ENCODE measurements around the gene LSM4. TPM values are rescaled to one million over a fixed set of nuclear protein-coding genes. Genes with fewer than 3 reads are reported as not detected.
"Not testable (repeated sequence)": the region's sequence is repeated elsewhere in the genome, so short reads cannot be mapped to it uniquely, and the experiment has no call there.

Gene LSM4
- total RNA-seq: 106 TPM
- long read RNA-seq, transcript LSM4-203 (5 exons, 1,908 nt): major isoform, 54 of 58 reads
- long read RNA-seq, partial matches to known transcripts: 2 of 58 reads
- long read RNA-seq, other reads (novel, unspliced or antisense): 2 of 58 reads

DNA sequence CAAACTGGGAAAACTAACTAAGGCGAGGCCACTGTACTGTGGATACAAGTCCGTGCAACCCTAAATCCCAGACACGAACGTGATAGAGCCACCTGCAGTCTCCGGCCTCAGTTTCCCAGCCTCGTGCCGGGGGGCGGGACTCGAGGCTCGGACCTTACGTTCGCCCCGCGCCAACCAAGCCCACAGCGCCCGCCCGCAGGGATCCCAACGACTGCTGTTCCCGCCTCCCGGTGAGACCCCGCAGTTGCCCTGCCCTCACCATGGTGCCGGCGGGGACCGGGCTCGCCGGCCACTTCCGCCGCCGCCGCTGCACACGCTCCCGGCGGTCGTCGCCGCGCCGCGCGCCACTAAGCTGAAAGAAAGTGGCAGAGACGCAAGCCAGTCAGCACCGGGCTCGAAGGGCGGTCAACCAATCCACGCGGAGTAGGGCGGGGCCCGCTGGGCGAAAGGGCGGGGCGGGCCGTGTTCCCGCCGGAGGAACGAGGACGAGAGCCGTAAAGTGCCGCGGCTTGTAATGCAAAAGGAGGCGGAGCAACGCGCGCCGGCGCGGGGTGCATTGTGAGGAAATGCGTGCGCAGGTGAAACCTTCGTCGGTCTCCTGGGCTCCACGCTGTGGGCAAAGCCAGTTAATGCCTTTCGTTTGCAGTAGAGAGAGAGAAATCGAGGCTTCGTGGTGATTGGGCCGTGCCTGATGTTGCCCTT, at the start of gene LSM4:
Gene LSM4, minus strand, starts transcription at position 318 of the 702 bp plus-strand sequence. Its CDS starts 56 bp downstream, at position 262.
- intact Hi-C loops (cut with DNase I): loop anchor here (1.0 to 2.0 kb wide), 3 partner anchors 18 to 118 kb away; partner anchors contain the start of genes JUND and RAB3A
- ATAC-seq (peak; percentile 98), DNase-seq (ENCODE audit: missing footprints) (peak; percentile 99)

DNA sequence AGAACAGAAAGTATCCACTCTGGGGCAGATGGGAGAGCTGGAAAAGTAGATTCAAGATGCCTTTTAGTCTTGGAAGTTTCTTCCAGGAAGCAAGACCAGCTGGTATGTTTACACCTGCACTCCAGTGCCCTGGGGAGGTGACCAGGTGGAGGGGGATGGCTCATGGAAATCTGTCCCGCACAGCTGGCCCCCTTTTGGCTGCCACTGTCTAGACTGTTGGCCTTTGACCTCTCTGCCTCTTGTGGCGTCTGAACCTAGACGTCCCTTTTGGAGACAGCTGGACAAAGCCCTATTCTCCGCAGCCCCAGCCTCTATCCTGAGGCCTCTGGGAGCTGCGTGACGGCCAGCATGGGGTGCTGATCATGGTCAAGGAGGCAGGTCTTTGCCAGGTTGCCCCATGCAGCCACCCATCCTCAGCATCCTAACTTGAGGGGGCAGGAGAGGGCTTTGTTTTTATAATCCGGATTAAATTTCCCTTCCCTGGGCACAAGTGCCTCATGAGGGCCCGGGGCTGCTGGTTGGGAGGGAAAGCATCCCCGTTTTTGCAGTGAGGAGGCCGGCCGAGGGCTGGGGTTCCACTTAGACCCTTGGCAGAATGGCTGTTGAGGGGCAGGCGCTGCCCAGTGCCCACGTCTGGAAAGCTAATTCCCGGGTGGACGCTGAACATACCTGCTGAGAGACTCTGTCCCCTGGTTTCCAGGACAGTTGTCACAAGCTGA, 45.8 kb upstream of the LSM4 start:
- intact Hi-C loops (cut with DNase I): no loop called here
- DNase-seq (ENCODE audit: missing footprints) (no peak), ATAC-seq (no peak)

DNA sequence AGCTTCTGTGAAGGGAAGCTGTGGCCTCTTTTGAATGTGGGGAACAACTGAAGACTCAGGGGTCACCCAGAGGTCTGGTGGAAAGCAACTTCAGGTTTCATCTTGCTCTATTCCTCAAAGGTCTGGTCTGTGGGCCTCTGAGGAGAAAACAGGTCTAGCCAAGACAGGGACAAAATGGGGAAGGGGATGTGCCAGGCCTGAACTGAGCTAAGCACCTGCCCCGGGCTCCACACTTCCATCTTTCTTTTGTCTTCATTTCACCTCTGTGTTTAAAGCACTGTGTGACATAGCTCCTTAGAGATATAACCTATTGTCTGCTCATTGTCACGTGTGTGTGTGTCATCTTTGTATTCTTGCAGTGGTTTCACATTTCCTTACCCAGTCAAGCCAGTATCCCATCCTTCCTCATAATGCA, 43.2 kb upstream of the LSM4 start:
- intact Hi-C loops (cut with DNase I): no loop called here
- no peak for ATAC-seq
- DNase-seq (ENCODE audit: missing footprints): no peak

DNA sequence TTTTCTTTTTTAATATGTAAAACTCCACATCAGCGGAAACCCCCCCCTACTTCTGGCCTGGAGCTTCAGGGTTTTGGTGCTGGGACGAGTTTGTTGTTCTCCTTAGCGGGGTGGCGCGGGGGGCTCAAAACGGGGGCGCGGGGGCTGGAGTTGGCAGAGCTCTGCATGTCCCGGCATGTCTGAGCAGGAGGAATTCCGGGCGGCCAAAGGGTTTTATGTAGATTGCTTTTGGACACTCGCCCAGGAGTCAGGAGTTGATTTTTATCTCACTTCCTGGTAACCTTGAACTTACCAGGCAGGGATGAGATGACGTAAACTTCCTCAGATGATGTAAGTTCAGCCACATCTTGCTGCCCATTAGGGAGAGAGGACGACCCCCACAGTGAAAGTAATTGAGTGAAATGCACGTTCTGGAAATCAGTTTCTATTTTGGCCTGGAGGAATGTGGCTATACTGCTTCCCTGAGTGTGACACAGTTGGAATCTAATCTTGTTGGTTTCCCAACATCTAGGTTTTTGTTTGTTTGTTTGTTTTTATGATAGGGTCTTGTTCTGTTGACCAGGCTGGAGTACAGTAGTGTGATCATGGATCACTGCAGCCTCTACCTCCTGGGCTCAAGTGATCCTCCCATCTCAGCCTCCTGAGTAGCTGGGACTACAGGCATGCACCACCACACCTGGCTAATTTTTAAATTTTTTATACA, 42.1 kb upstream of the LSM4 start:
- intact Hi-C loops (cut with DNase I): no loop called here
- ATAC-seq (peak; percentile 54), DNase-seq (ENCODE audit: missing footprints) (no peak)

DNA sequence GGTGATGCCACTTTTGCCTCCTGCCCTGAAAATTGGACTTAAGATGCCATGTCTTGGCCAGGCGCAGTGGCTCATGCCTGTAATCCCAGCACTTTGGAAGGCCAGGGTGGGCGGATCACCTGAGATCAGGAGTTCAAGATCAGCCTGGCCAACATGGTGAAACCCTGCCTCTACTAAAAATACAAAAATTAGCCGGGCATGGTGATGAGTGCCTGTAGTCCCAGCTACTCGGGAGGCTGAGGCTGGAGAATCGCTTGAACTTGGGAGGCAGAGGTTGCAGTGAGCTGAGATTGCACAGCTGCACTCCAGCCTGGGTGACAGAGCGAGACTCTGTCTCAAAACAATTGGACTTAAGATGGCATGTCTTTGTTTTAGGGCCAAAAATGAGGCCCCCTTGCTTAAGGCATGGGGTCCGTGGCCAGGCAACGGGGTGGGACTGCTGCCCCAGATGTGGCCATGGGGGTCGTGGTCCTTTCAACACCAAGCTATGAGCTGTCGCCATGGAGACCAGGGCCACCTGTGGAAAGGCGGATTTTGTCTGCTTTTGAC, 41.5 kb upstream of the LSM4 start:
- peak; percentile 60 for DNase-seq (ENCODE audit: missing footprints)
- ATAC-seq; intact Hi-C loops (cut with DNase I): not testable (repeated sequence)

DNA sequence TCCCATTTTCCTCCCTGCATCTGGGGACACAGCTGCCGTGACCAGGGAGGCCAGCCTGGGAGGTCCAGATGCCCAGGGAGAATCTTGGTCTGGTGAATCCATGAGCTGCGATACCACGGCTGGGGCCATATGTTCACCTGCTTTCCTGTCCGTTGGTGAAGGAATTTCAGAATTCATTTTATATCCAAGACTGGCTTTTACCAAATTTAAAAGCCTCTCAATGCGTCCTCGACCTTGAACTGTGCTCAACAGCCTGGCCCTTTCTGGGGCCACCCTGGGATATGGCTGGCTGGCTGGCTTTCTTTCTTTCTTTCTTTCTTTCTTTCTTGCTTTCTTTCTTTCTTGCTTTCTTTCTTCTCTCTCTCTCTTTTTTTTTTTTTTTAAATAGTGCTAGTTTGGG, 40.9 kb upstream of the LSM4 start:
- DNase-seq (ENCODE audit: missing footprints) (no peak), ATAC-seq (no peak)
- intact Hi-C loops (cut with DNase I): no loop called here

DNA sequence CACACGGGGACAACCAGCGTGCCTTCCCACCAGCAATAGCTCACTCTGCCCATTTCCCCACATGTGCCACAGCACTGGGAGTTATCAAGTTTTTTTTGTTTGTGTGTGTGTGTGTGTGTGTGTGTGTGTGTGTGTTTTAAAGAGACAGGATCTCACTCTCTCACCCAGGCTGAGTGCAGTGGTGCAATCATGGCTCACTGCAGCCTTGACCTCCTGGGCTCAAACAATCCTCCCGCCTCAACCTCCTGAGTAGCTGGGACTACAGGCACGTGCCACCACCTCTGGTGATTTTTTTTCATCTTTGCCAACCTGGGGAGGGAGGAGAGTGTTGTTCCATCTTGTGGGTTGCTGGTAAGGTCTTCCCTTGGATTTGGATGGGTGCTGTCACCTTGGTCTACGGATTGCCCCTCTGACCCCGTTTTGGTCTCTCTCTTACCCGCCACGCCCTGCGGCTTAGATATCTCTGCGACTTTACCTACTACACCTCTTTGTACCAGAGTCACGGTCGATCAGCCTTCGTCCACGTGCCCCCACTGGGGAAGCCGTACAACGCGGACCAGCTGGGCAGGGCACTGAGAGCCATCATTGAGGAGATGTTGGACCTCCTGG, 40.2 kb upstream of the LSM4 start:
- ATAC-seq (no peak), DNase-seq (ENCODE audit: missing footprints) (peak; percentile 45)
- intact Hi-C loops (cut with DNase I): no loop called here

DNA sequence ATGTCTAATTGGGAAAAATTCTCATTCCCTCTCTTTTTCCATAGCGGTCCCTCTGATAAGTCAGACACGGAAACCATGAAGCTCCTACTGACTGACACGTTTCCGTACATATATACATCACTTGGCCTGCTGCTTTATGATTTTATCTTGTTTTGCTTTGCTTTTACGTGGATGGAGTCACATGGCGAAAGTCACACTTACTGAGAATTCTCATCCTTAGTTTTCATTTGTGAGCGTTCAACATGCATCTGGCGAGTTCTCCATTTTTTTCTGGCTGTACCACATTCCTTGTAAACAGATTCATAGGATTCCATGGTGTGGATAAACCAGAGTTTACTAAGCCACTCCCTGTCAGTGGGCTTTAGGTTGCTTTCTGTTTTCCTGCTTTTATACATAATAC, 38.8 kb upstream of the LSM4 start:
- ATAC-seq (no peak), DNase-seq (ENCODE audit: missing footprints) (no peak)
- intact Hi-C loops (cut with DNase I): no loop called here

DNA sequence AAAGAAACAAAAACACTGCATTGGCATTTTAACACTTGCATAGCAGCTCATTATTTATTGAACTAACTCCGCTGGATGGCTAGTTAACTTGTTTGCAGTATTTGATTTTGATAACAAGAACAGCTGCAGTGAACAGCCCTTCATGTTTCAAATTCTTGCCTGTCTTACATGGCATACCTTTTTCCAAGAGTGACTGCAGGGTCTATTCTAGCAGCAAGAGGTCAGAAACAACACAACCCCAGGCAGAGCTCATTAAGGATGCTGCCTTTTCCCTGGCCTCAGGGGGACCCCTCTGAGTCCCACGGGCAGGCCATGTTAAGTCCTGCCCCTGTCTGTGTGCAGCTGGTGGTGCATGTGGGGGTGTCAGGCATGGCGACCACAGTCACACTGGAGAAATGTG, 34.2 kb upstream of the LSM4 start:
- ATAC-seq: no peak
- intact Hi-C loops (cut with DNase I): no loop called here
- peak; percentile 31 for DNase-seq (ENCODE audit: missing footprints)

DNA sequence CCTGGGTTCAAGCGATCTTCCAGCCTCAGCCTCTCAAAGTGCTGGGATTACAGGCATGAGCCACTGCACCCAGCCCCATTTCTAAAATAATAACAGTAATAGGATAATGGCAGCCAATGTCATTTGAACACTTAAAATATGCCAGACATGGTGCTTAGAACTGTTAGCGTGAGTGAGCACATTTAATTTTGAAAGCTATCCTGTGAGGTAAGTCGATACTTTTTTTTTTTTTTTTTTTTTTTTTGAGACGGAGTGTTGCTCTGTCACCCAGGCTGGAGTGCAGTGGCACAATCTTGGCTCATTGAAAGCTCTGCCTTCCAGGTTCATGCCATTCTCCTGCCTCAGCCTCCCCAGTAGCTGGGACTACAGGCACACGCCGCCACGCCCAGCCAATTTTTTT, 31.9 kb upstream of the LSM4 start:
- ATAC-seq; intact Hi-C loops (cut with DNase I): not testable (repeated sequence)
- DNase-seq (ENCODE audit: missing footprints): peak; percentile 7

DNA sequence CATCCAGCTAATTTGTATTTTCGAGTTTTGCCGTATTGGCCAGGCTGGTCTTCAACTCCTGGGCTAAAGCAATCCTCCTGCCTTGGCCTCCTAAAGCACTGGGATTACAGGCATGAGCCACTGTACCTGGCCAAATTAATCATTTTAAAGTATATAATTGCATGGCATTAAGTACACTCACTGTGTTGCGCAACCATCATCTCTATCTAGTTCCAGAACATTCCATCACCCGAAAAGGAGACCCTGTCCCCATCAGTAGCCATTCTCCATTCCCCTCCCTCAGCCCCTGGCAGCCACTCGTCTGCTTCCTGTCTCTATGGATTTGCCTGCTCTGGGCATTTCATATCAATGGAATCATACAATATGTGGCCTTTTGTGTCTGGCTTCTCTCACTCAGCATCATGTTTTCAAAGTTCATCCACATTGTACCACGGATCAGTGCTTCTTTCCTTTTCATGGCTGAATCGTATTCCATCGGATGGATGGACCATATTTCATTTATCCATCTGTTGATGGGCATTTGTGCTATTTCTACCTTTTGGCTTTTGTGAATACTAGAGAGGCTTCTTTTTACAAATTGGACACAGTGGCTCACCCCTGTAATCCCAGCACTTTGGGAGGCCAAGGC, 30.6 kb upstream of the LSM4 start:
- intact Hi-C loops (cut with DNase I): no loop called here
- ATAC-seq: no peak
- DNase-seq (ENCODE audit: missing footprints): no peak

DNA sequence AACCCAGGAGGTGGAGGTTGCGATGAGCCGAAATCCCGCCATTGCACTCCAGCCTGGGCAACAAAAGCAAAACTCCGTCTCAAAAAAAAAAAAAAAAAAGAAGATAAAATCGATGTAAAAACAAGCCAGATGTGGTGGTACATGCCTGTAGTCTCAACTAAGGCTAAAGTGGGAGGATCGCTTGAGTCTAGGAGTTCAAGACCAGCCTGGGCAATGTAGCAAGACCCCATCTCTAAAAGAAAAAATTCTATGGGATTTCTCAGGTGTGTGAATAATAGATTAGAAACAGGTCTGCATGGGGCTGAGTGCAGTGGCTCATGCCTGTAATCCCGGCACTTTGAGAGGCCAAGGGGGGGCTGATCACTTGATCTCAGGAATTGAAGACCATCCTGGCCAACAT, 28.7 kb upstream of the LSM4 start:
- ATAC-seq: no peak
- intact Hi-C loops (cut with DNase I): no loop called here
- DNase-seq (ENCODE audit: missing footprints): peak; percentile 11

DNA sequence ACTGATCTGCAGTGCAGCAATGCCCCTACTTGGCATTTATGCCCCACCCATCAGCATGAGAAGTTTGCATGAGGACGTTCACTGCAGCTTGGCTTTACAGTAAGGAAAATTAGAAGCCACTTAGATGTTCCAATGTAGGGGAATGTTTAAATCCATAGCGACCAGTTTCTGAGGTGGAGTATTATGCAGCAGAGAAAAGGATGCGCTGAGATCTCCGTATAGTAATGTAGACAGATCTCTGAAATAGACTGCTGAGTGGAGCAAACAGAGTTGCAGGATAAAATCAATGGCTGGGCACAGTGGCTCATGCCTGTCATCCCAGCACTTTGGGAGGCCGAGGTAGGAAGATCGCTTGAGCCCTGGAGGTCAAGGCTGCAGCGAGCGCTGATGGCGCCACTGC, 27.6 kb upstream of the LSM4 start:
- ATAC-seq (no peak), DNase-seq (ENCODE audit: missing footprints) (no peak)
- intact Hi-C loops (cut with DNase I): no loop called here

DNA sequence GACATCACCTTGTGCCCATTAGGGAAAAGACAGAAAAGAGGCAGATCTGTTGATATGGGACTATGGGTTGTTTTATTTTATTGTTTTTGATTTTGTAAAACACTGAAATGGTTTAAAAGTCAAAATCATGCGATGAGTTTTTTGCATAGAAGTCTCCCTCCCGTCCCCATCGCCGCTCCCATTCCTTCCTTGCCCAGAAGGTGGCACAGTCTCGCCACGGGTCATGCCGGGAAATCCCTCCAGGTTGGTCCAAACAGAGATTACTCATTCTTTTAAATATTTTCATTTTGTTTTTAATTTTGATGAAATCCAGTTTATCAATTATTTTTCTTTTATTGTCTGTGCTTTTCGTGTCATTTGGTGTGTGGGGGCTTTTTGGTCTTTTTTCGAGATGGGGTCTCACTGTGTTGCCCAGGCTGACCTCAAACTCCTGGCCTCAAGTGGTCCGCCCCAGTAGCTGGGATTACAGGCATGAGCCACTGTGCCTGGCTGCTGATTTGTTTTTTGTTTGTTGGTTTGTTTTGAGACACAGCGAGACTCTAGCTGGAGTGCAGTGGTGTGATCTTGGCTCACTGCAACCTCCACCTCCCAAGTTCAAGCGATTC, 26.8 kb upstream of the LSM4 start:
- intact Hi-C loops (cut with DNase I): loop anchor here (1.0 kb wide), 1 partner anchor 61 kb away; no protein-coding TSS in a partner anchor
- no peak for ATAC-seq
- DNase-seq (ENCODE audit: missing footprints): no peak

DNA sequence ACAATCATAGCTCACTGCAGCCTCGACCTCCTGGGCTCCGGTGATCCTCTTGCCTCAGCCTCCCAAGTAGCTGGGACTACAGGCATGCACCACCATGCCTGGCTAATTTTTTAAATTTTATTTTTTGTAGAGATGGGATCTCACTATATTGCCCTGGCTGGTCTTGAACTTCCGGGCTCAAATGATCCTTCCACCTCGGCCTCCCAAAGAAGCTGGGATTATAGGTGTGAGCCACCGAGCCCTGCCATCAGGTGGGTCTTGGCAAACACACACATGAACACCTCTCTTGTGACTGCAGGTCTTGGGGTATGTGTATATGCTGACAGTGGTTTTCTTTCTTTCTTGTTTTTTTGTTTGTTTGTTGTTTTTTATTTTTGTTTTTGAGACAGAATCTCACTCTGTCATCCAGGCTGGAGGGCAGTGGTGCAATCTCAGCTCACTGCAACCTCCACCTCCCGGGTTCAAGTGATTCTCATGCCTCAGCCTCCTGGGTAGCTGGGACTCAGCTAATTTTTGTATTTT, 26.0 kb upstream of the LSM4 start:
- DNase-seq (ENCODE audit: missing footprints): peak; percentile 9
- intact Hi-C loops (cut with DNase I): loop anchor here (1.0 kb wide), 1 partner anchor 61 kb away; no protein-coding TSS in a partner anchor
- ATAC-seq: not testable (repeated sequence)

DNA sequence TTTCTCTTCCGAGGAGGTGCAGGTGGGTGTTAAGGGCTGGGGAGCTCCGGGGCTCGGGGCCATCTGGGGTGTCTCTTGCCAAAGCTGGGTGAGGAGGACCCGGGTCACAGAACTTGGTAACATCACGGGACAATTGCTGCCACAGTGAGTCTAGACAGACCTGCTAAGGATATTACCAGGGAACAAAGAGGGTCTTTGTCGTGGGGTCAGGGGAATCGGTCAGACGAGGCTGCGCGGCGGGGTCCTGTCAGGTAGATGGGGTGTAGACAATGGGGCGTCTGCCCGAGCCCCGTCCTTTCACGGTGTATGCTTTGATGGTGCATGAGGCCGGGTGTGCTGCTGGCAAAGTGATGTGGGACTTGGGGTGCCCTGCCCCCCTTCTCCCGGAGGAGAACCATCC, 25.3 kb upstream of the LSM4 start:
- DNase-seq (ENCODE audit: missing footprints): peak; percentile 53
- ATAC-seq: no peak
- intact Hi-C loops (cut with DNase I): no loop called here

DNA sequence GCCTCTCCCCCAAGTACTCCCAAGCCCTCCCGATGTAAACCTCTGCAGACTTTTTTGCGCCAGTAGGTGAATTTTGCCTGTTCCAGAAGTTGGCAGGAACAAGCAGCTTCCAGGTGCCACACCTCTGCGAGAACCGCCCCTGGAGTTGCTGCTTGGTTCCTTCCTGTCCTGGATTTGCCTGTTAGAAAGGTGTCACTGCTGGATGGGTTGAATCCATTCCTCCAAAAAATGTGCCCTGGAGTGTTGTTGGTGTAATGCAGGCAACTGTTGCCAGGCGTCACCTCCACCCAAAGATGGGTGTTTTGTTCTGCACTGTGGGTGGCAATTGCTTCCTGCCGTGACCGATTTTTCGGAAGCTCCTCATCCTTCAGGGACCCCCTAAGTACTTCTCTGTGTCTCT, 23.2 kb upstream of the LSM4 start:
- DNase-seq (ENCODE audit: missing footprints): no peak
- intact Hi-C loops (cut with DNase I): no loop called here
- no peak for ATAC-seq

DNA sequence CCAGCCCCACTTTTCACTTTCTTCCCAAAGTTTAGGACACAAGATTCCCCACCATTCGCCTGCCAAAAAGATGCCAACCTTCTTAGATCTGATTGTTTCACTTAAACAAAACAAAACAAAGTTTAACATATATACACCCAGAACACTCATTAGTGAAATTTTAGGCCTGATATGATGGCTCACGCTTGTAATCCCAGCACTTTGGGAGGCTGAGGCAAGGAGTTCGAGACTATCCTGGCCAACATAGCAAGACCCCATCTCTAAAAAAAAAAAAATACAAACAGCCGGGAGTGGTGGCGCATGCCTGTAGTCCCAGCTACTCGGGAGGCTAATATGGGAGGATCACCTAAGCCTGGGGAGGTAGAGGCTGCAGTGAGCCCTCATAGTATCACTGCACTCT, 22.4 kb upstream of the LSM4 start:
- intact Hi-C loops (cut with DNase I): no loop called here
- DNase-seq (ENCODE audit: missing footprints) (no peak), ATAC-seq (no peak)

All from Right ventricle myocardium inferior (tissue), 1 donor.